GM12878 (cell line): ENCODE results near the gene C12orf43. TPM values are rescaled to one million over a fixed set of nuclear protein-coding genes. Genes with fewer than 3 reads are reported as not detected.

ENCODE experiments used
- ATAC-seq: fragments of 200-7000 bp; cut with Tn5 transposase; 3 replicates; pipeline ENCODE4 v1.9.1; 2020; ENCODE audit warnings: mild to moderate bottlenecking, moderate library complexity
- BruUV-seq: library from RNA; stranded (reverse); fragments of 400-500 nt; replicated peaks from 2 replicates; lab custom pipeline; 2021; lab: Mats Ljungman, UMichigan
- CTCF ChIA-PET: fragments of 300-600 bp; sonication (Branson Sonifier 250); formaldehyde crosslinking; extraction: SDS; loops from one replicate; lab custom pipeline; 2021; ENCODE audit warnings: inconsistent platforms; lab: Yijun Ruan, JAX
- POLR2A ChIA-PET: fragments of 350-600 bp; formaldehyde crosslinking; extraction: SDS; loops from one replicate; lab custom pipeline; 2021; ENCODE audit warnings: inconsistent platforms; lab: Charles Lee
- RAD21 ChIA-PET: fragments of 300-600 bp; sonication (Branson Sonifier 250); formaldehyde crosslinking; loops from one replicate; lab custom pipeline; 2023; ENCODE audit warnings: antibody characterized with exemption; ENCODE audit not compliant: unreplicated experiment; lab: Charles Lee
- SMC1A ChIA-PET: fragments of 300-600 bp; sonication (Branson Sonifier 250); formaldehyde crosslinking; loops from one replicate; lab custom pipeline; 2023; ENCODE audit not compliant: unreplicated experiment, uncharacterized antibody; lab: Charles Lee
- DNase-seq: peaks from one replicate; pipeline ENCODE4 v3.0.0-alpha.2; 2011; ENCODE audit warnings: low read depth, low spot score
- FAIRE-seq: peaks from 3 replicates; lab custom pipeline; 2011; peaks lifted over from hg19 to GRCh38; lab: Jason Lieb, UNC
- H2AFZ ChIP-seq: 2 replicates; pipeline ENCODE4 v1.6.0; 2011; ENCODE audit warnings: low read depth, low read length, control low read depth; ENCODE audit not compliant: control insufficient read depth
- H3K27ac ChIP-seq: 2 replicates; pipeline ENCODE4 v1.5.1; 2011; ENCODE audit warnings: control low read depth; ENCODE audit not compliant: control insufficient read depth, insufficient read depth
- H3K27me3 ChIP-seq, 2 experiments: replicated peaks in 1 of 2; 2 replicates each; pipeline versions ENCODE4 v1.6.0 to v1.6.1; 2011; ENCODE audit warnings: low read length in 1 of 2; ENCODE audit not compliant: control insufficient read depth in 2 of 2, insufficient read depth in 2 of 2
- H3K36me3 ChIP-seq, 2 experiments: 2 replicates each; pipeline ENCODE4 v1.5.1; 2011; ENCODE audit warnings: low read length in 1 of 2; ENCODE audit not compliant: control insufficient read depth in 2 of 2, insufficient read depth in 2 of 2
- H3K4me1 ChIP-seq: 2 replicates; pipeline ENCODE4 v1.6.1; 2011; ENCODE audit warnings: mild to moderate bottlenecking, low read length, moderate library complexity, mixed read lengths; ENCODE audit not compliant: control insufficient read depth, insufficient read depth
- H3K4me2 ChIP-seq: 2 replicates; pipeline ENCODE4 v1.6.0; 2011; ENCODE audit warnings: control low read depth; ENCODE audit not compliant: control insufficient read depth, insufficient read depth
- H3K4me3 ChIP-seq: fragments of 200-600 bp; sonication (generic); 2 replicates; pipeline ENCODE4 v1.5.1; 2016
- H3K79me2 ChIP-seq: 2 replicates; pipeline ENCODE4 v1.6.0; 2011; ENCODE audit warnings: low read length; ENCODE audit not compliant: control insufficient read depth, insufficient read depth
- H3K9ac ChIP-seq: 2 replicates; pipeline ENCODE4 v1.8.0; 2011; ENCODE audit warnings: low read length, control low read depth, mixed read lengths; ENCODE audit not compliant: control insufficient read depth, insufficient read depth
- H3K9me3 ChIP-seq: replicated peaks from 3 replicates; pipeline ENCODE4 v1.5.1; 2011; ENCODE audit warnings: mild to moderate bottlenecking, low read length; ENCODE audit not compliant: control insufficient read depth, insufficient read depth
- H4K20me1 ChIP-seq: 2 replicates; pipeline ENCODE4 v1.6.0; 2011; ENCODE audit not compliant: control insufficient read depth, insufficient read depth
- CHD2 ChIP-seq: IDR thresholded peaks from 2 replicates; pipeline ENCODE4 v1.6.1; 2011; ENCODE audit warnings: low read depth, low read length, improper control_type of control experiment, borderline replicate concordance
- MXI1 ChIP-seq: fragments of 150-350 bp; IDR thresholded peaks from 2 replicates; pipeline ENCODE4 v1.6.1; 2011; ENCODE audit warnings: low read depth, mild to moderate bottlenecking, inconsistent platforms, low read length, improper control_type of control experiment
- POLR2A ChIP-seq: IDR thresholded peaks from 2 replicates; pipeline ENCODE4 v1.6.1; 2011; ENCODE audit warnings: low read depth, mild to moderate bottlenecking, low read length
- POLR2AphosphoS2 ChIP-seq: IDR thresholded peaks from 2 replicates; pipeline ENCODE4 v1.6.1; 2011; ENCODE audit warnings: low read depth, mild to moderate bottlenecking, low read length, improper control_type of control experiment, moderate library complexity
- SMARCA5 ChIP-seq: fragments of 450-650 bp; IDR thresholded peaks from 2 replicates; pipeline ENCODE4 v1.6.1; 2017; ENCODE audit warnings: mild to moderate bottlenecking
- SREBF1 ChIP-seq: IDR thresholded peaks from 2 replicates; pipeline ENCODE4 v1.6.1; 2012; ENCODE audit warnings: mild to moderate bottlenecking, low read length
- TAF1 ChIP-seq: IDR thresholded peaks from 2 replicates; pipeline ENCODE4 v1.6.1; 2011; ENCODE audit warnings: mild to moderate bottlenecking, low read depth, low read length, borderline replicate concordance
- TBL1XR1 ChIP-seq: IDR thresholded peaks from 2 replicates; pipeline ENCODE4 v1.6.1; 2012; ENCODE audit warnings: low read depth, low read length, improper control_type of control experiment
- YY1 ChIP-seq: IDR thresholded peaks from 2 replicates; pipeline ENCODE4 v1.6.1; 2011; ENCODE audit warnings: low read depth, mild to moderate bottlenecking, low read length
- WGBS: methylation state at CpG from one replicate; pipeline ENCODE4 v1.1.6; 2016; ENCODE audit warnings: low lambda C conversion rate; ENCODE audit not compliant: insufficient replicate concordance, insufficient coverage; ENCODE audit errors: missing lambda C conversion rate; 5-methylcytosine and 5-hydroxymethylcytosine counted together
- in situ Hi-C: fragments of 300-500 bp; cut with MboI; formaldehyde crosslinking; loops from 9 replicates; pipeline ENCODE4 v1.14.3; 2018; ENCODE audit warnings: mixed read lengths
- intact Hi-C: fragments of 100-400 bp; cut with micrococcal nuclease; formaldehyde crosslinking; loops from one replicate; pipeline ENCODE4 v1.14.2; 2022; ENCODE audit not compliant: unreplicated experiment
- polyA plus RNA-seq, 11 experiments: library from polyadenylated mRNA; depleted of rRNA in 4 of 11; unstranded in 6 of 11; stranded (reverse) in 5 of 11; fragments of >200 nt; fragmentation: Nextera tagmentation in 4 of 11; fragmentation: Illumina TruSeq in 1 of 11; extraction: Ambion mirVana in 4 of 11; extraction: Trizol in 1 of 11; gene quantifications; 1 replicate in 1 of 11; 2 replicates in 10 of 11; pipeline versions ENCODE4 v1.2.1 to v1.2.3, GENCODE V29; 2011 to 2016; ENCODE audit warnings: inconsistent platforms in 2 of 11, missing spikeins in 2 of 11, low read depth in 1 of 11
- total RNA-seq, 4 experiments: library from RNA; depleted of rRNA in 3 of 4; stranded (reverse); fragments of >200 nt in 3 of 4; fragmentation: Illumina TruSeq in 1 of 4; extraction: Trizol in 1 of 4; gene quantifications; 2 replicates each; pipeline versions ENCODE4 v1.2.1 to v1.2.3, GENCODE V29; 2013 to 2021
- TF ChIP-seq, protein P1 (sequence below): fragments of 450-650 bp; IDR thresholded peaks from 2 replicates; pipeline ENCODE4 v1.6.1; 2017; ENCODE audit warnings: mild to moderate bottlenecking, low read depth, inconsistent platforms; ENCODE audit not compliant: poor library complexity, severe bottlenecking
- TF ChIP-seq, protein P2 (sequence below): fragments of 450-650 bp; IDR thresholded peaks from 2 replicates; pipeline ENCODE4 v1.6.1; 2017; ENCODE audit warnings: mild to moderate bottlenecking, moderate library complexity
- TF ChIP-seq, protein P3 (sequence below): IDR thresholded peaks from 2 replicates; pipeline ENCODE4 v1.6.1; 2011; ENCODE audit warnings: borderline replicate concordance, low read depth, mild to moderate bottlenecking, moderate library complexity, mixed read lengths, low read length; ENCODE audit not compliant: insufficient read depth; ENCODE audit errors: extremely low read length

C12orf43 gene
- total and polyA plus RNA-seq, 10 of the 15 experiments (the other 5 are each of a cell fraction or from before 2014, with no cell fraction given), result 7.5 to 30.8 (median 21.3) TPM

DNA sequence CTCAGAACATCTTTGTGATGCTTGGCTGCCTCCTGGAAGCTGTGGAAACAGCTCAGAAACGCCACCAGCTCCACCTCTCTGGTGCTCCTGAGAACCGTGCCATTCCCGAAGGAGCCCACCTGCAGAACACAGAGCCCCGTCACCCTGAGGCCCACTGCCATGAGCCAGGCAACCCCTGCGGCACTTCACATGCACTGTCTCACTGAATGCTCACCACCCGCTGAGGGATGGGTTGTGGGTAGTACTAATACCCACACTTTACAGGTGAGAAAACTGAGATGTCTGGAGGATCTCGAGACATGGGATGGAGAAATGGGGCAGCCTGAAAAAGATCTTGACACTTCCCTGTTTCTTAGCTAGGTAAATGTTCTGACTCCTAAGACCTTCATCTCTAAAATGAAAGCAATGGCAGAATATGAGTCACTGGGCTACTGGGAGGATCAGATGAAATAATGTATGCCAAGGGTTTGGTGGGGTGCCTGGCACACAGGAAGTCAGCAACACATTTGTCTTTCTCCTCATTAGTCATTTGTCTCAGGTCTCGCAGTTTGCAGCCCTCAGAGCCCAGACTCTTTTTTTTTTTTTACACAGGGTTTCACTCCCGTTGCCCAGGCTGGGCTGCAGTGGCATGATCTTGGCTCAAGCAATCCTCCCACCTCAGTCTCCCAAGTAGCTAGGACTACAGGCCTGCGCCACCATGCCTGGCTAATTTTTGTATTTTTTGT lies 17.5 kb upstream of the C12orf43 start:
- FAIRE-seq, result no peak
- Histone ChIP-seq H2AFZ (no peak overlapping the region), H3K4me2 (no peak overlapping the region; the same call in 1 of the 2 replicates), H3K36me3 (no peaks in the 10 kb centered on the region), H4K20me1 (no peaks in the 10 kb centered on the region), H3K4me1 (peaks cover 12% of the 10 kb centered on the region), H3K4me3 (no peak overlapping the region), H3K79me2 (peaks cover 2% of the 10 kb centered on the region), H3K27ac (no peak overlapping the region), H3K27me3 (no peaks in the 10 kb centered on the region), H3K9me3 (no peaks in the 10 kb centered on the region; the same call in 2 of the 3 replicates), H3K9ac (no peak overlapping the region)
- peak; percentile 38 for DNase-seq
- ChIA-PET CTCF (interaction anchor here (0.9 to 2.7 kb wide), 3 partner anchors 26 to 126 kb away, joined by 3 to 8 read pairs (median 3); no protein-coding TSS in a partner anchor), RAD21 (no interaction called here), POLR2A (interaction anchor here (0.5 to 1.1 kb wide), 2 partner anchors 17 to 157 kb away, joined by 3 to 5 read pairs; no protein-coding TSS in a partner anchor), SMC1A (interaction anchor here (1.0 kb wide), 1 partner anchor 81 kb away, joined by 3 read pairs; no protein-coding TSS in a partner anchor)
- peak; percentile 69 for ATAC-seq
- in situ Hi-C loops (no loop called here), intact Hi-C loops (no loop called here)
- WGBS, result 39% methylated on average over 10 of the region's 10 CpGs
- TF ChIP-seq SREBF1, result no peak
- TF ChIP-seq, protein P1, sequence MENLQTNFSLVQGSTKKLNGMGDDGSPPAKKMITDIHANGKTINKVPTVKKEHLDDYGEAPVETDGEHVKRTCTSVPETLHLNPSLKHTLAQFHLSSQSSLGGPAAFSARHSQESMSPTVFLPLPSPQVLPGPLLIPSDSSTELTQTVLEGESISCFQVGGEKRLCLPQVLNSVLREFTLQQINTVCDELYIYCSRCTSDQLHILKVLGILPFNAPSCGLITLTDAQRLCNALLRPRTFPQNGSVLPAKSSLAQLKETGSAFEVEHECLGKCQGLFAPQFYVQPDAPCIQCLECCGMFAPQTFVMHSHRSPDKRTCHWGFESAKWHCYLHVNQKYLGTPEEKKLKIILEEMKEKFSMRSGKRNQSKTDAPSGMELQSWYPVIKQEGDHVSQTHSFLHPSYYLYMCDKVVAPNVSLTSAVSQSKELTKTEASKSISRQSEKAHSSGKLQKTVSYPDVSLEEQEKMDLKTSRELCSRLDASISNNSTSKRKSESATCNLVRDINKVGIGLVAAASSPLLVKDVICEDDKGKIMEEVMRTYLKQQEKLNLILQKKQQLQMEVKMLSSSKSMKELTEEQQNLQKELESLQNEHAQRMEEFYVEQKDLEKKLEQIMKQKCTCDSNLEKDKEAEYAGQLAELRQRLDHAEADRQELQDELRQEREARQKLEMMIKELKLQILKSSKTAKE, result no peak
- no peak for TF ChIP-seq TAF1
- no peak for TF ChIP-seq YY1
- no peak for TF ChIP-seq CHD2
- TF ChIP-seq MXI1, result no peak
- no peak for TF ChIP-seq TBL1XR1
- no peak for TF ChIP-seq POLR2A
- TF ChIP-seq, protein P2, sequence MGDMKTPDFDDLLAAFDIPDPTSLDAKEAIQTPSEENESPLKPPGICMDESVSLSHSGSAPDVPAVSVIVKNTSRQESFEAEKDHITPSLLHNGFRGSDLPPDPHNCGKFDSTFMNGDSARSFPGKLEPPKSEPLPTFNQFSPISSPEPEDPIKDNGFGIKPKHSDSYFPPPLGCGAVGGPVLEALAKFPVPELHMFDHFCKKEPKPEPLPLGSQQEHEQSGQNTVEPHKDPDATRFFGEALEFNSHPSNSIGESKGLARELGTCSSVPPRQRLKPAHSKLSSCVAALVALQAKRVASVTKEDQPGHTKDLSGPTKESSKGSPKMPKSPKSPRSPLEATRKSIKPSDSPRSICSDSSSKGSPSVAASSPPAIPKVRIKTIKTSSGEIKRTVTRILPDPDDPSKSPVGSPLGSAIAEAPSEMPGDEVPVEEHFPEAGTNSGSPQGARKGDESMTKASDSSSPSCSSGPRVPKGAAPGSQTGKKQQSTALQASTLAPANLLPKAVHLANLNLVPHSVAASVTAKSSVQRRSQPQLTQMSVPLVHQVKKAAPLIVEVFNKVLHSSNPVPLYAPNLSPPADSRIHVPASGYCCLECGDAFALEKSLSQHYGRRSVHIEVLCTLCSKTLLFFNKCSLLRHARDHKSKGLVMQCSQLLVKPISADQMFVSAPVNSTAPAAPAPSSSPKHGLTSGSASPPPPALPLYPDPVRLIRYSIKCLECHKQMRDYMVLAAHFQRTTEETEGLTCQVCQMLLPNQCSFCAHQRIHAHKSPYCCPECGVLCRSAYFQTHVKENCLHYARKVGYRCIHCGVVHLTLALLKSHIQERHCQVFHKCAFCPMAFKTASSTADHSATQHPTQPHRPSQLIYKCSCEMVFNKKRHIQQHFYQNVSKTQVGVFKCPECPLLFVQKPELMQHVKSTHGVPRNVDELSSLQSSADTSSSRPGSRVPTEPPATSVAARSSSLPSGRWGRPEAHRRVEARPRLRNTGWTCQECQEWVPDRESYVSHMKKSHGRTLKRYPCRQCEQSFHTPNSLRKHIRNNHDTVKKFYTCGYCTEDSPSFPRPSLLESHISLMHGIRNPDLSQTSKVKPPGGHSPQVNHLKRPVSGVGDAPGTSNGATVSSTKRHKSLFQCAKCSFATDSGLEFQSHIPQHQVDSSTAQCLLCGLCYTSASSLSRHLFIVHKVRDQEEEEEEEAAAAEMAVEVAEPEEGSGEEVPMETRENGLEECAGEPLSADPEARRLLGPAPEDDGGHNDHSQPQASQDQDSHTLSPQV, result no peak
- no peak for TF ChIP-seq POLR2AphosphoS2
- TF ChIP-seq, protein P3, sequence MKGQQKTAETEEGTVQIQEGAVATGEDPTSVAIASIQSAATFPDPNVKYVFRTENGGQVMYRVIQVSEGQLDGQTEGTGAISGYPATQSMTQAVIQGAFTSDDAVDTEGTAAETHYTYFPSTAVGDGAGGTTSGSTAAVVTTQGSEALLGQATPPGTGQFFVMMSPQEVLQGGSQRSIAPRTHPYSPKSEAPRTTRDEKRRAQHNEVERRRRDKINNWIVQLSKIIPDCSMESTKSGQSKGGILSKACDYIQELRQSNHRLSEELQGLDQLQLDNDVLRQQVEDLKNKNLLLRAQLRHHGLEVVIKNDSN, result no peak
- TF ChIP-seq SMARCA5, result no peak
- BruUV-seq, result no TSS peak
